ENCODE data around the gene TIAM2. TPM values are rescaled to one million over a fixed set of nuclear protein-coding genes. Genes with fewer than 3 reads are reported as not detected.

TIAM2 gene
- total RNA-seq, 1 donor from 2014 or later = 18.1 TPM

DNA sequence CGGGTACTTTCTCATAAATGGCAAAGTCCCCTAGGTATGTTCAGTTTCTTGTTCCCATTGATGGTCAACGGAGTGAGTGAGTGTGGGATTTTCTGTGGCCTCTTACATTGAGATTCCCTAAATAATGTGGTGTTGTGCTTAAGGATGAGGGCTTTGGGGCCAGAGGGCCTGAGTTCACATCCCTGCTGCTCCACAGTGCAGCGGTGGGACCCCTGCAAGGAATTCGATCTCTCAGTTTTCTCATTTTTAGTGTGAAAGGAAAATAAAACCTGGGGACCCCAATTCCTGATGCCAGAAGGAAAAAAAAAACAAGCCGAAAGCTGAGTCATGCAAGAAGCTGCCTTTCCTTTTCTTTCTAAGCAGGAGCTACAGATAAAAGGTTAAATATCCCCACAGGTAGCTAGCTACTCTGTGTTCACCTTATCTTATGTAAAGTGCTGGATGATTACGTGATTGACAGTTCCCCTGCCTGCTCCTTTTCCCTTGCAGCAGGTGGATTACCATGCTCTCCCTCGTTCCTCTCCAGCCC lies 148.5 kb downstream of the TIAM2 start:
- no peaks in the 10 kb centered on the region for H3K36me3 Mint-ChIP-seq
- no peak overlapping the region for H3K27ac Mint-ChIP-seq
- no peaks in the 10 kb centered on the region for H3K27me3 Mint-ChIP-seq (ENCODE audit: low read depth)
- TF ChIP-seq, protein P1, sequence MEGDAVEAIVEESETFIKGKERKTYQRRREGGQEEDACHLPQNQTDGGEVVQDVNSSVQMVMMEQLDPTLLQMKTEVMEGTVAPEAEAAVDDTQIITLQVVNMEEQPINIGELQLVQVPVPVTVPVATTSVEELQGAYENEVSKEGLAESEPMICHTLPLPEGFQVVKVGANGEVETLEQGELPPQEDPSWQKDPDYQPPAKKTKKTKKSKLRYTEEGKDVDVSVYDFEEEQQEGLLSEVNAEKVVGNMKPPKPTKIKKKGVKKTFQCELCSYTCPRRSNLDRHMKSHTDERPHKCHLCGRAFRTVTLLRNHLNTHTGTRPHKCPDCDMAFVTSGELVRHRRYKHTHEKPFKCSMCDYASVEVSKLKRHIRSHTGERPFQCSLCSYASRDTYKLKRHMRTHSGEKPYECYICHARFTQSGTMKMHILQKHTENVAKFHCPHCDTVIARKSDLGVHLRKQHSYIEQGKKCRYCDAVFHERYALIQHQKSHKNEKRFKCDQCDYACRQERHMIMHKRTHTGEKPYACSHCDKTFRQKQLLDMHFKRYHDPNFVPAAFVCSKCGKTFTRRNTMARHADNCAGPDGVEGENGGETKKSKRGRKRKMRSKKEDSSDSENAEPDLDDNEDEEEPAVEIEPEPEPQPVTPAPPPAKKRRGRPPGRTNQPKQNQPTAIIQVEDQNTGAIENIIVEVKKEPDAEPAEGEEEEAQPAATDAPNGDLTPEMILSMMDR (IDR thresholded peaks at IDR 0.05; ENCODE audit: unreplicated experiment) = no peak
- H3K9me3 Mint-ChIP-seq = no peaks in the 10 kb centered on the region
- no peak overlapping the region for H3K4me3 Mint-ChIP-seq
- no peak for DNase-seq (ENCODE audit: low spot score in 2 of 2, unreplicated experiment in 2 of 2)
- peaks cover 23% of the 10 kb centered on the region for H3K4me1 Mint-ChIP-seq

DNA sequence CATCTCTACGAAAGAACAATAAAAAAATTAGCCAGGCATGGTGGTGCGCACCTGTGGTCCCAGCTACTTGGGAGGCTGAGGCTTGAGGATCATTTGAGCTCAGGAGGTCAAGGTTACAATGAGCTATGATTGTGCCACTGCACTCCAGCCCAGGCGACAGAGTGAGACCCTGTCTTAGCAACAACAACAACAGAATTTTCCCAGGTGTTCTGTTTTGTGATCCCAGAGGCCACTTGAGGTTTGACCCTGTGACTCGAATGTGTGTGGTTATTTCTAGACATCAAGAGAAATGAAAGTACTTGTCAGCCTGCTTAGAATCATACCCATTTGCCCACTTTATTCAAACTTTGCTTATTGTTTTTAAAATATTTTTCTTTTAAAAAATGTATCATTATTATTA lies 151.1 kb downstream of the TIAM2 start:
- TF ChIP-seq, protein P1 (IDR thresholded peaks at IDR 0.05; ENCODE audit: unreplicated experiment) = no peak
- DNase-seq (ENCODE audit: low spot score in 2 of 2, unreplicated experiment in 2 of 2) = no peak
- Mint-ChIP-seq H3K36me3 (no peaks in the 10 kb centered on the region), H3K9me3 (no peaks in the 10 kb centered on the region), H3K27me3 (ENCODE audit: low read depth) (no peaks in the 10 kb centered on the region), H3K27ac (no peak overlapping the region), H3K4me3 (no peak overlapping the region), H3K4me1 (peaks cover 22% of the 10 kb centered on the region)

- H3K36me3 Mint-ChIP-seq = no peaks in the 10 kb centered on the region
- peaks cover 14% of the 10 kb centered on the region for H3K4me1 Mint-ChIP-seq
- no peaks in the 10 kb centered on the region for H3K9me3 Mint-ChIP-seq
- no peaks in the 10 kb centered on the region for H3K27me3 Mint-ChIP-seq (ENCODE audit: low read depth)
- H3K4me3 Mint-ChIP-seq = no peak overlapping the region
- no peak overlapping the region for H3K27ac Mint-ChIP-seq
- TF ChIP-seq, protein P1 (IDR thresholded peaks at IDR 0.05; ENCODE audit: unreplicated experiment) = no peak
- no peak for DNase-seq (ENCODE audit: low spot score in 2 of 2, unreplicated experiment in 2 of 2)
These were observed 153.0 kb downstream of the TIAM2 start for GRCh38 chr6:155147958-155148663.

GRCh38 chr6:155150967-155151671 lies 156.0 kb downstream of the TIAM2 start:
- H3K4me3 Mint-ChIP-seq = no peak overlapping the region
- peaks cover 23% of the 10 kb centered on the region for H3K4me1 Mint-ChIP-seq
- H3K36me3 Mint-ChIP-seq = no peaks in the 10 kb centered on the region
- H3K27me3 Mint-ChIP-seq (ENCODE audit: low read depth) = no peaks in the 10 kb centered on the region
- no peaks in the 10 kb centered on the region for H3K9me3 Mint-ChIP-seq
- no peak overlapping the region for H3K27ac Mint-ChIP-seq
- TF ChIP-seq, protein P1 (IDR thresholded peaks at IDR 0.05; ENCODE audit: unreplicated experiment) = no peak
- DNase-seq (ENCODE audit: low spot score in 2 of 2, unreplicated experiment in 2 of 2) = no peak

DNA sequence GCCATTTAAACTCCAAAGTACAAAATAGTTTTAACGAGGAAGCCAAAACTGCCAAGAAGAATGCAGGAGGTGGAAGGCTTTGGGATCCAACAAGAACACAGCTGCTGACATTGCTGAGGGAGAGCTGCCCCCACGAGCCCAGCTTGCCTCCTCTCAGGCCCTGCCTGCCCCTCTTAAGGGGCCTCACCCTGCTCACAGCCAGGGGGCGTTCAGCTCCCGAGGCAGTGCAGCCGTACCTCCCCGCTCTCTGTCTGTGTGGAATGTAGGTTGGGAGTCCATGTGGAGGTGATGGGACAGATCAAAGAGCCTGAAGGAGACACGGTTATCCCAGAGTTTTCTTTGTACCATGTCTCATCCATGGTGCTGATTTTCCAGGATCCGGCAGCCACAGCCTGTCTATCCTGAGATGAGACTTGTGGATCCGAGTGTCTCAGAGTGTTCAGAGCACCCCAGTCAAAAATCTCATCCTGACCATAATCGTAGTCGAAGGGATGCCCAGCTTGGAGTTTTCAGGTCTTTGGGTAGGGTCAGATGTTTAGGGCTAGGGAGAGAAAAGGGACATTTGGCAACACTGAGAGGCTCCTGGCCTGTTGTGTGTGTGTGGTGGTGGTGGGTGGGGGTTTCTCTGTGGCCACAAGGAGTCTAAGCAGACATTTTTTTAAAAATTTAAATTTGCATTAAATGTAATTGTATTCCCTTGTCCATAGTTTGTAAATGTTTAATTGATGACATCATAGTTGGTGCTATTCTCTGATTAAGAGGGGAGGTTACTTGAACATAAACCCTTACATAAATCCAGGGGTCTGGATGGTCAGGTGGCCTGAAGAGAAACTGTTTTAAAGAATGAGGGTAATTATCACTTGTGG lies 157.3 kb downstream of the TIAM2 start:
- peak overlapping the region; percentile 87 for H3K27ac Mint-ChIP-seq
- TF ChIP-seq, protein P1 (IDR thresholded peaks at IDR 0.05; ENCODE audit: unreplicated experiment) = no peak
- no peaks in the 10 kb centered on the region for H3K27me3 Mint-ChIP-seq (ENCODE audit: low read depth)
- H3K36me3 Mint-ChIP-seq = no peaks in the 10 kb centered on the region
- no peaks in the 10 kb centered on the region for H3K9me3 Mint-ChIP-seq
- DNase-seq (ENCODE audit: low spot score in 2 of 2, unreplicated experiment in 2 of 2) = no peak
- H3K4me1 Mint-ChIP-seq = peaks cover 29% of the 10 kb centered on the region
- H3K4me3 Mint-ChIP-seq = no peak overlapping the region

Measured in mesothelial cell of epicardium (in vitro differentiated cells).